ENCODE results near the gene SUGT1. TPM values are rescaled to one million over a fixed set of nuclear protein-coding genes. Genes with fewer than 3 reads are reported as not detected.

The SUGT1 gene
- total RNA-seq, 2 donors from 2014 or later: 30.8 to 36.0 TPM

GRCh38 chr13:52659340-52659739 is 6.7 kb downstream of the SUGT1 start:
- no peaks in the 10 kb centered on the region for H3K27me3 ChIP-seq (replicated peaks; ENCODE audit: insufficient read depth)
- no peaks in the 10 kb centered on the region for H3K9me3 ChIP-seq
- DNase-seq (ENCODE audit: low spot score): no peak
- no peak overlapping the region for H3K27ac ChIP-seq
- H3K4me1 ChIP-seq (ENCODE audit: control insufficient read depth in 1 of 2, low read depth in 2 of 2): peaks cover 15 to 26% of the 10 kb centered on the region in 2 donors
- no peak overlapping the region for H3K4me3 ChIP-seq
- TF ChIP-seq CTCF (IDR thresholded peaks at IDR 0.05): no peak
- H3K36me3 ChIP-seq: peaks cover 21% of the 10 kb centered on the region
- ATAC-seq (ENCODE audit: insufficient number of reproducible peaks, low FRiP score, low read depth): no peak

GRCh38 chr13:52664272-52664671 is 11.6 kb downstream of the SUGT1 start:
- no peak for ATAC-seq (ENCODE audit: insufficient number of reproducible peaks, low FRiP score, low read depth)
- peaks cover 32% of the 10 kb centered on the region for H3K36me3 ChIP-seq
- TF ChIP-seq CTCF (IDR thresholded peaks at IDR 0.05): no peak

GRCh38 chr13:52665325-52665724 is 12.7 kb downstream of the SUGT1 start:
- Histone ChIP-seq H3K27me3 (replicated peaks; ENCODE audit: insufficient read depth) (no peaks in the 10 kb centered on the region), H3K9me3 (no peaks in the 10 kb centered on the region), H3K4me3 (no peak overlapping the region), H3K36me3 (peaks cover 26% of the 10 kb centered on the region), H3K4me1 (ENCODE audit: control insufficient read depth in 1 of 2, low read depth in 2 of 2) (no peaks in the 10 kb centered on the region), H3K27ac (no peak overlapping the region)
- TF ChIP-seq CTCF (IDR thresholded peaks at IDR 0.05): no peak
- ATAC-seq (ENCODE audit: insufficient number of reproducible peaks, low FRiP score, low read depth): no peak
- DNase-seq (ENCODE audit: low spot score): no peak

More at GRCh38 chr13:52664272-52664671, 11.6 kb downstream of the SUGT1 start:
- Histone ChIP-seq H3K4me1 (ENCODE audit: control insufficient read depth in 1 of 2, low read depth in 2 of 2) (no peaks in the 10 kb centered on the region), H3K4me3 (no peak overlapping the region), H3K9me3 (no peaks in the 10 kb centered on the region), H3K27ac (no peak overlapping the region), H3K27me3 (replicated peaks; ENCODE audit: insufficient read depth) (no peaks in the 10 kb centered on the region)
- no peak for DNase-seq (ENCODE audit: low spot score)

GRCh38 chr13:52669677-52670076 is 17.0 kb downstream of the SUGT1 start:
- H3K36me3 ChIP-seq: peaks cover 12% of the 10 kb centered on the region
- TF ChIP-seq CTCF (IDR thresholded peaks at IDR 0.05): no peak
- no peak overlapping the region for H3K4me3 ChIP-seq
- no peaks in the 10 kb centered on the region for H3K9me3 ChIP-seq
- no peak for ATAC-seq (ENCODE audit: insufficient number of reproducible peaks, low FRiP score, low read depth)
- no peaks in the 10 kb centered on the region for H3K4me1 ChIP-seq (ENCODE audit: control insufficient read depth in 1 of 2, low read depth in 2 of 2)
- H3K27ac ChIP-seq: no peak overlapping the region
- H3K27me3 ChIP-seq (replicated peaks; ENCODE audit: insufficient read depth): no peaks in the 10 kb centered on the region
- no peak for DNase-seq (ENCODE audit: low spot score)

GRCh38 chr13:52670726-52671125 is 18.1 kb downstream of the SUGT1 start:
- peaks cover 10% of the 10 kb centered on the region for H3K36me3 ChIP-seq
- TF ChIP-seq CTCF (IDR thresholded peaks at IDR 0.05): no peak
- no peaks in the 10 kb centered on the region for H3K4me1 ChIP-seq (ENCODE audit: control insufficient read depth in 1 of 2, low read depth in 2 of 2)
- no peak overlapping the region for H3K4me3 ChIP-seq
- H3K9me3 ChIP-seq: no peaks in the 10 kb centered on the region
- DNase-seq (ENCODE audit: low spot score): no peak
- no peak for ATAC-seq (ENCODE audit: insufficient number of reproducible peaks, low FRiP score, low read depth)
- H3K27ac ChIP-seq: no peak overlapping the region
- no peaks in the 10 kb centered on the region for H3K27me3 ChIP-seq (replicated peaks; ENCODE audit: insufficient read depth)
